Measurements from ENCODE around the gene REXO4. TPM values are rescaled to one million over a fixed set of nuclear protein-coding genes. Genes with fewer than 3 reads are reported as not detected.
A peak's percentile ranks its signal among the peaks of the same experiment; 100 is the strongest.

The REXO4 gene
- total RNA-seq, 1 donor from 2014 or later, result 22.5 TPM

DNA sequence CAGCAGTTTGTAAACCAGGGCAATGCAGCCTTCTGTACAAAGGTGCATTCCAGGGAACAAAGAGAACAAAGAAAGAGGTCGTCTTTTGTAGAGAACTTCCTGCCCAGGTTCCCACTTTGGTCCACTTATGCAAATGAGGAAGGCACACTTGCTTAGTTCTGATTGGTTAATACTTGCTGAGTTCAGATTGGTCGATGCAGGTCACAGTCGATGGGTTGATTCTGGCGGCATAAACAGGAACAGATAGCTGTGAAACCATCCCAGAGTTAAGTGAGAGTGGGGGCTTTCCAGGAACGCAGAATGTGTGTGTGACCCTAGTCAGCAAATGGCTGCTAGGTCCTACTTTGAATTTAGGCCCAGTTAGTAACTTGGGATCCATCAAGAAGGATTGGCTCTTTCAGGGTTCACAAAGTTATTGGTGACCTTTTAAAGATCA lies 2.6 kb upstream of the REXO4 start:
- H3K27me3 ChIP-seq (ENCODE audit: insufficient read depth, low read length), result peaks cover 2% of the 10 kb centered on the region
- H4K20me1 ChIP-seq (ENCODE audit: insufficient read depth, low read length), result peaks cover 6% of the 10 kb centered on the region
- FAIRE-seq (no peak), DNase-seq (ENCODE audit: low read depth) (no peak)
- no peak for TF ChIP-seq EZH2 (IDR thresholded peaks at IDR 0.05; ENCODE audit: insufficient read depth, low read length)
- TF ChIP-seq, protein P1, sequence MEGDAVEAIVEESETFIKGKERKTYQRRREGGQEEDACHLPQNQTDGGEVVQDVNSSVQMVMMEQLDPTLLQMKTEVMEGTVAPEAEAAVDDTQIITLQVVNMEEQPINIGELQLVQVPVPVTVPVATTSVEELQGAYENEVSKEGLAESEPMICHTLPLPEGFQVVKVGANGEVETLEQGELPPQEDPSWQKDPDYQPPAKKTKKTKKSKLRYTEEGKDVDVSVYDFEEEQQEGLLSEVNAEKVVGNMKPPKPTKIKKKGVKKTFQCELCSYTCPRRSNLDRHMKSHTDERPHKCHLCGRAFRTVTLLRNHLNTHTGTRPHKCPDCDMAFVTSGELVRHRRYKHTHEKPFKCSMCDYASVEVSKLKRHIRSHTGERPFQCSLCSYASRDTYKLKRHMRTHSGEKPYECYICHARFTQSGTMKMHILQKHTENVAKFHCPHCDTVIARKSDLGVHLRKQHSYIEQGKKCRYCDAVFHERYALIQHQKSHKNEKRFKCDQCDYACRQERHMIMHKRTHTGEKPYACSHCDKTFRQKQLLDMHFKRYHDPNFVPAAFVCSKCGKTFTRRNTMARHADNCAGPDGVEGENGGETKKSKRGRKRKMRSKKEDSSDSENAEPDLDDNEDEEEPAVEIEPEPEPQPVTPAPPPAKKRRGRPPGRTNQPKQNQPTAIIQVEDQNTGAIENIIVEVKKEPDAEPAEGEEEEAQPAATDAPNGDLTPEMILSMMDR (IDR thresholded peaks at IDR 0.05; ENCODE audit: insufficient read depth, low read depth, low read length), result no peak
- no peak overlapping the region for H3K27ac ChIP-seq (ENCODE audit: low read depth, low read length)
- H3K27me3 Mint-ChIP-seq (ENCODE audit: low read depth, unreplicated experiment), result peaks cover 2% of the 10 kb centered on the region
- H2AFZ ChIP-seq (ENCODE audit: low read depth, low read length), result no peak overlapping the region
- no peaks in the 10 kb centered on the region for H3K9me3 Mint-ChIP-seq (ENCODE audit: unreplicated experiment)
- no peaks in the 10 kb centered on the region for H3K9me3 ChIP-seq (ENCODE audit: insufficient read depth, low read depth, low read length)
- peaks cover 8% of the 10 kb centered on the region for H3K4me1 Mint-ChIP-seq (ENCODE audit: low read depth, unreplicated experiment)
- peak overlapping the region; percentile 22 for H3K4me3 Mint-ChIP-seq (ENCODE audit: unreplicated experiment)
- H3K36me3 ChIP-seq (ENCODE audit: insufficient read depth, low read length), result no peaks in the 10 kb centered on the region
- H3K4me1 ChIP-seq (ENCODE audit: insufficient read depth, low read length), result peaks cover 6% of the 10 kb centered on the region
- H3K36me3 Mint-ChIP-seq (ENCODE audit: low read depth, unreplicated experiment), result peaks cover 2% of the 10 kb centered on the region
- H3K4me2 ChIP-seq (ENCODE audit: low read length), result no peak overlapping the region
- H3K79me2 ChIP-seq (ENCODE audit: insufficient read depth, low read length), result peaks cover 25% of the 10 kb centered on the region
- H3K9ac ChIP-seq (ENCODE audit: low read length), result no peak overlapping the region
- no peak overlapping the region for H3K27ac Mint-ChIP-seq (ENCODE audit: unreplicated experiment)
- H3K4me3 ChIP-seq (ENCODE audit: insufficient read depth, low read depth, low read length), result no peak overlapping the region

DNA sequence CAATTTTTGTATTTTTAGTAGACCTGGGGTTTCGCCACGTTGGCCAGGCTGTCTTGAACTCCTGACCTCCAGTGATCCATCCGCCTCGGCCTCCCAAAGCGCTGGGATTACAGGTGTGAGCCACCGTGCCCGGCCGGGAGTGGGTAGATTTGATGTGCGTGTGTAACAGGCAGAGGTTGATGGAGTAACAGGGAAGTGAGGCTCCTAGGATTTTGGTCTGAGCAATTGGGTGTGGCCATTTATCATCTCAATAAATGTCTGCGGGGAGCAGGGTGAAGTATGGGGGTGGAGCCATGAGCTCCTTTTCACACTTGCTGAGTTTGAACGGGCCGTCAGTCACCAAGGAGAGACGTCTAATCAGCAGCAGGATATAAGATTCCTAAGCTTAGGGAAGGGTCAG lies 1.2 kb upstream of the REXO4 start:
- peak overlapping the region; percentile 93 for H3K4me3 Mint-ChIP-seq (ENCODE audit: unreplicated experiment)
- peaks cover 39% of the 10 kb centered on the region for H3K79me2 ChIP-seq (ENCODE audit: insufficient read depth, low read length)
- H3K4me2 ChIP-seq (ENCODE audit: low read length), result peak overlapping the region; percentile 85
- TF ChIP-seq, protein P1 (IDR thresholded peaks at IDR 0.05; ENCODE audit: insufficient read depth, low read depth, low read length), result no peak
- no peak for TF ChIP-seq EZH2 (IDR thresholded peaks at IDR 0.05; ENCODE audit: insufficient read depth, low read length)
- no peak overlapping the region for H3K27ac Mint-ChIP-seq (ENCODE audit: unreplicated experiment)
- no peak overlapping the region for H3K27ac ChIP-seq (ENCODE audit: low read depth, low read length)
- no peaks in the 10 kb centered on the region for H3K27me3 Mint-ChIP-seq (ENCODE audit: low read depth, unreplicated experiment)
- H3K9me3 Mint-ChIP-seq (ENCODE audit: unreplicated experiment), result no peaks in the 10 kb centered on the region
- no peak overlapping the region for H2AFZ ChIP-seq (ENCODE audit: low read depth, low read length)
- peaks cover 10% of the 10 kb centered on the region for H3K4me1 Mint-ChIP-seq (ENCODE audit: low read depth, unreplicated experiment)
- no peaks in the 10 kb centered on the region for H3K36me3 ChIP-seq (ENCODE audit: insufficient read depth, low read length)
- no peak overlapping the region for H3K4me3 ChIP-seq (ENCODE audit: insufficient read depth, low read depth, low read length)
- no peaks in the 10 kb centered on the region for H3K27me3 ChIP-seq (ENCODE audit: insufficient read depth, low read length)
- peaks cover 6% of the 10 kb centered on the region for H3K4me1 ChIP-seq (ENCODE audit: insufficient read depth, low read length)
- no peak for FAIRE-seq
- H3K36me3 Mint-ChIP-seq (ENCODE audit: low read depth, unreplicated experiment), result peaks cover 5% of the 10 kb centered on the region
- no peaks in the 10 kb centered on the region for H3K9me3 ChIP-seq (ENCODE audit: insufficient read depth, low read depth, low read length)
- no peak overlapping the region for H3K9ac ChIP-seq (ENCODE audit: low read length)
- no peak for DNase-seq (ENCODE audit: low read depth)
- peaks cover 15% of the 10 kb centered on the region for H4K20me1 ChIP-seq (ENCODE audit: insufficient read depth, low read length)

DNA sequence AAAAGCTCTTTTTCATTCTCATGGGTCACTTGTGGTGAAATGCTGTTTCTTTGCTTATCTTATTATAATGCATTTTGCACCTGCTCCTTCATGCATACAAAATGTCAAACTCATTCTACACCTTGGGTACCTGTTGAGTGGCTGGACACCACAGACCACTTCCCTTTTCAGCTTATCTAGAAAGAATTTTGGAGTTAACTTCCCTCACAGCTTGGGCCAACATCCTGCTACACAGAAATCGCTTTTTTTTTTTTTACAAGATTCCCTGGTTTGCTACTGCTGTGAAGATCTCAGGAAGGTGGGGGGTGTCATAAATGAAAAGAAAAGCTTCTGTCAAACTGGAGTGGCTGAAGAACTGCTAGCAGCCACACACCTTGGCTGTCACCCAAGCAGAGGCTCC lies 2.6 kb downstream of the REXO4 start:
- Mint-ChIP-seq H3K4me3 (ENCODE audit: unreplicated experiment) (no peak overlapping the region), H3K9me3 (ENCODE audit: unreplicated experiment) (no peaks in the 10 kb centered on the region), H3K36me3 (ENCODE audit: low read depth, unreplicated experiment) (peaks cover 21% of the 10 kb centered on the region), H3K27me3 (ENCODE audit: low read depth, unreplicated experiment) (no peaks in the 10 kb centered on the region), H3K27ac (ENCODE audit: unreplicated experiment) (no peak overlapping the region), H3K4me1 (ENCODE audit: low read depth, unreplicated experiment) (peaks cover 10% of the 10 kb centered on the region)
- no peak overlapping the region for H3K9ac ChIP-seq (ENCODE audit: low read length)
- no peak overlapping the region for H3K27ac ChIP-seq (ENCODE audit: low read depth, low read length)
- no peaks in the 10 kb centered on the region for H3K27me3 ChIP-seq (ENCODE audit: insufficient read depth, low read length)
- no peaks in the 10 kb centered on the region for H3K9me3 ChIP-seq (ENCODE audit: insufficient read depth, low read depth, low read length)
- no peak overlapping the region for H3K4me2 ChIP-seq (ENCODE audit: low read length)
- peaks cover 58% of the 10 kb centered on the region for H3K79me2 ChIP-seq (ENCODE audit: insufficient read depth, low read length)
- H3K36me3 ChIP-seq (ENCODE audit: insufficient read depth, low read length), result peaks cover 7% of the 10 kb centered on the region
- H4K20me1 ChIP-seq (ENCODE audit: insufficient read depth, low read length), result peaks cover 42% of the 10 kb centered on the region
- TF ChIP-seq, protein P1 (IDR thresholded peaks at IDR 0.05; ENCODE audit: insufficient read depth, low read depth, low read length), result no peak
- no peak for TF ChIP-seq EZH2 (IDR thresholded peaks at IDR 0.05; ENCODE audit: insufficient read depth, low read length)
- no peak overlapping the region for H2AFZ ChIP-seq (ENCODE audit: low read depth, low read length)
- FAIRE-seq (no peak), DNase-seq (ENCODE audit: low read depth) (no peak)
- H3K4me3 ChIP-seq (ENCODE audit: insufficient read depth, low read depth, low read length), result no peak overlapping the region
- H3K4me1 ChIP-seq (ENCODE audit: insufficient read depth, low read length), result peaks cover 6% of the 10 kb centered on the region

All from astrocyte (in vitro differentiated cells and primary cell).